ENCODE measurements around the gene TIGD6.
"Not testable (repeated sequence)": the region's sequence is repeated elsewhere in the genome, so short reads cannot be mapped to it uniquely, and the experiment has no call there.

Gene TIGD6

GRCh38 chr5:150042459-150042858, 42.0 kb upstream of the TIGD6 start:
- no peak overlapping the region for H3K27ac ChIP-seq
- CTCF ChIA-PET = interaction anchor here (0.5 kb wide), 1 partner anchor 298 kb away, joined by 4 read pairs; no protein-coding TSS in a partner anchor
- POLR2A ChIA-PET (ENCODE audit: low non-redundant PET) = no interaction called here
- DNase-seq (ENCODE audit: low spot score) = no peak
- TF ChIP-seq, protein P1, sequence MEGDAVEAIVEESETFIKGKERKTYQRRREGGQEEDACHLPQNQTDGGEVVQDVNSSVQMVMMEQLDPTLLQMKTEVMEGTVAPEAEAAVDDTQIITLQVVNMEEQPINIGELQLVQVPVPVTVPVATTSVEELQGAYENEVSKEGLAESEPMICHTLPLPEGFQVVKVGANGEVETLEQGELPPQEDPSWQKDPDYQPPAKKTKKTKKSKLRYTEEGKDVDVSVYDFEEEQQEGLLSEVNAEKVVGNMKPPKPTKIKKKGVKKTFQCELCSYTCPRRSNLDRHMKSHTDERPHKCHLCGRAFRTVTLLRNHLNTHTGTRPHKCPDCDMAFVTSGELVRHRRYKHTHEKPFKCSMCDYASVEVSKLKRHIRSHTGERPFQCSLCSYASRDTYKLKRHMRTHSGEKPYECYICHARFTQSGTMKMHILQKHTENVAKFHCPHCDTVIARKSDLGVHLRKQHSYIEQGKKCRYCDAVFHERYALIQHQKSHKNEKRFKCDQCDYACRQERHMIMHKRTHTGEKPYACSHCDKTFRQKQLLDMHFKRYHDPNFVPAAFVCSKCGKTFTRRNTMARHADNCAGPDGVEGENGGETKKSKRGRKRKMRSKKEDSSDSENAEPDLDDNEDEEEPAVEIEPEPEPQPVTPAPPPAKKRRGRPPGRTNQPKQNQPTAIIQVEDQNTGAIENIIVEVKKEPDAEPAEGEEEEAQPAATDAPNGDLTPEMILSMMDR (conservative IDR thresholded peaks at IDR 0.05; ENCODE audit: low read depth) = no peak

DNA sequence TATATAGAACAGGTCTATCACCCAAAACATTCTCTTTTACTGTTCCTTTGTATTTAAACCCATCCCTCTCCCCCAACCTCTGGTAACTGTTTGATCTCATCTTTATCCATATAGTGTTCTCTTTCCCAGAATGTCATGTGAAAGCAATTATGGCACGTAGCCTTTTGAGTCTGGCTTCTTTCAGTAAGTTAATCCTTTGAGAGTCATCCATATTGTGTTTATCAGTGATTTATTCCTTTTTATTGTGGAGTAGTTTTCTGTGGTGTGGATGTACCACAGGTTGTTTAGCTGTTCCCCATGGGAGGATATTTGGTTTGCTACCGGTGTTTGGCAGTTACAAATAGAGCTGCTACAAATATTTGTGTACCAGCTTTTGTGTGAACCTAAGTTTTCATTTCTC, 38.1 kb upstream of the TIGD6 start:
- no peak for DNase-seq (ENCODE audit: low spot score)
- no peak overlapping the region for H3K27ac ChIP-seq
- CTCF ChIA-PET = interaction anchor here (0.6 kb wide), 1 partner anchor 338 kb away, joined by 3 read pairs; no protein-coding TSS in a partner anchor
- TF ChIP-seq, protein P1 (conservative IDR thresholded peaks at IDR 0.05; ENCODE audit: low read depth) = no peak
- POLR2A ChIA-PET (ENCODE audit: low non-redundant PET) = no interaction called here

GRCh38 chr5:150036513-150036912, 36.1 kb upstream of the TIGD6 start:
- H3K27ac ChIP-seq = peak overlapping the region; percentile 77
- TF ChIP-seq, protein P1 (conservative IDR thresholded peaks at IDR 0.05; ENCODE audit: low read depth) = no peak
- POLR2A ChIA-PET (ENCODE audit: low non-redundant PET) = interaction anchor here (1.0 kb wide), 1 partner anchor 36 kb away, joined by 3 read pairs; the partner anchor contains the start of genes HMGXB3 and TIGD6
- peak; percentile 98 for DNase-seq (ENCODE audit: low spot score)
- CTCF ChIA-PET = interaction anchor here (0.6 to 1.0 kb wide), 6 partner anchors 28 to 211 kb away, joined by 3 to 7 read pairs (median 4); no protein-coding TSS in a partner anchor

- ChIA-PET CTCF (interaction anchor here (0.6 to 1.2 kb wide), 4 partner anchors 9 to 464 kb away, joined by 3 to 4 read pairs (median 3); no protein-coding TSS in a partner anchor), POLR2A (ENCODE audit: low non-redundant PET) (no interaction called here)
- TF ChIP-seq, protein P1 (conservative IDR thresholded peaks at IDR 0.05; ENCODE audit: low read depth) = no peak
- H3K27ac ChIP-seq = no peak overlapping the region
- no peak for DNase-seq (ENCODE audit: low spot score)
Measured at GRCh38 chr5:150035139-150035895, 34.9 kb upstream of the TIGD6 start.

- ChIA-PET POLR2A (ENCODE audit: low non-redundant PET) (no interaction called here), CTCF (interaction anchor here (0.6 to 1.3 kb wide), 4 partner anchors 9 to 465 kb away, joined by 3 to 5 read pairs (median 4); no protein-coding TSS in a partner anchor)
- TF ChIP-seq, protein P1 (conservative IDR thresholded peaks at IDR 0.05; ENCODE audit: low read depth) = no peak
- no peak overlapping the region for H3K27ac ChIP-seq
- DNase-seq (ENCODE audit: low spot score) = no peak
Measured at GRCh38 chr5:150034662-150035061, 34.2 kb upstream of the TIGD6 start.

DNA sequence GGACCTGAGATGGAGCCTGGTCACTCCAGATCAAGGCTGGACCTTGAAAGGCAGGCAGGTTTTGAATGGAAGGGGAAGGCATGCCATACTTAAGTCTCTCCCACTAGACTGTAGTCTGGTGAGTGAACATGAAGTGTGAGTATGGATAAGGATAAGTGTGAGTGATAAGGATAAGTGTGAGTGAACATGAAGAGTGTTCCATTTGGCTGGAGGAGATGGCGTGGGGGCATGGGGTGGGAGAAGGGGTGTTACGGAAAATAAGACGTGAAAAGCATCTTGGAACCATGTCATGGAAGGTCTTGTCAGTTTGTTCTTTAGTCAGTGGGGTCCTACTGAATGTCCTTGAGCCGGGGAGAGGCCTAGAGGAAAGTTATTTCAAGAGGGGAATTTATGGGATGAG, 32.9 kb upstream of the TIGD6 start:
- CTCF ChIA-PET = interaction anchor here (1.3 kb wide), 1 partner anchor 24 kb away, joined by 5 read pairs; no protein-coding TSS in a partner anchor
- DNase-seq (ENCODE audit: low spot score) = no peak
- no peak overlapping the region for H3K27ac ChIP-seq
- POLR2A ChIA-PET (ENCODE audit: low non-redundant PET) = interaction anchor here (0.5 kb wide), 1 partner anchor 186 kb away, joined by 4 read pairs; no protein-coding TSS in a partner anchor
- TF ChIP-seq, protein P1 (conservative IDR thresholded peaks at IDR 0.05; ENCODE audit: low read depth) = no peak

- DNase-seq (ENCODE audit: low spot score); H3K27ac ChIP-seq; POLR2A ChIA-PET (ENCODE audit: low non-redundant PET): not testable (repeated sequence)
- CTCF ChIA-PET = interaction anchor here (0.7 to 1.2 kb wide), 2 partner anchors 10 to 58 kb away, joined by 3 to 5 read pairs; no protein-coding TSS in a partner anchor
Measured at GRCh38 chr5:150028047-150028446, 27.6 kb upstream of the TIGD6 start.

Measured in RWPE1 (cell line).